Stimulated activated CD4-positive, alpha-beta T cell treated with anti-CD3 and anti-CD28 coated beads, Interleukin-15, amount 100 ng/mL, for 1 hour (primary cell): Measurements from ENCODE around the gene ECSCR.
A peak's percentile ranks its signal among the peaks of the same experiment; 100 is the strongest.
"Not testable (repeated sequence)": the region's sequence is repeated elsewhere in the genome, so short reads cannot be mapped to it uniquely, and the experiment has no call there.

ENCODE experiments used
- DNase-seq, 2 donors: peaks; one replicate each; pipeline ENCODE4 v3.0.0-alpha.2; 2020; ENCODE audit warnings: low read depth in 1 of 2, low spot score in 1 of 2

Gene ECSCR

DNA sequence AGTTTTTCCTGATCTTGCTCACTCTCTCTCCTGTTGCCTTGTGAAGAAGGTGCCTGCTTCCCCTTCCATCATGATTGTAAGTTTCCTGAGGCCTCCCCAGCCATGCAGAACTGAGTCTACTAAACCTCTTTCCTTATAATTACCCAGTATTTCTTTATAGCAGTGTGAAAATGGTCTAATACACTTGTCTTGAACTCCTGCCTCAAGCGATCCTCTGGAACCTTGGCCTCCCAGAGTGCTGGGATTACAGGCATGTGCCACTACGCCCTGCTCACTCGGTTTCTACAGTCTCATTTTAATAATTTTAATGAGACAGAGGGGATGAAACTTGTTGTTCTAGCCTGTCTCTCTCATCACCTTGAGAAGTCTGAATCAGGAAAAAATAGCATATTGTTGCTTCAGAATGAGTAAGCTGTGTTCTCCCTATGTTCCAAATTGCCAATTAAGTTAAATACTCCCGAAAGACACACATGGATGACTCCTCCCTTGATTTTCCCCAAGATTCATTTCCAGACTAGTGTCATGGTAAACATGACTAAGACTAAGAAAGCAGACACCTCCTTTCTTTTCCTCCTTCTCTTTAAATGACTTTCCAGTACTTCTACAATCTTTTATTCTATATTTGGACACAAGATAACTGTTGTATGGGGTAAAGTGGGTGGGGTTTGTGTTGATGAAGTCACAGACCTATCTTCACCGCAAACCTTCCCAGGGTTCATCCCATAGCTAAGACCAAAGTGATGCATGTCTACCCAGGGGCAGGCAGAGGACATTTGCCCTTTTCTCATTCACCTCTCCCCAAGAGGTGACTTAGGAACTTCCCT, 15.4 kb downstream of the ECSCR start:
- DNase-seq = no peak

DNA sequence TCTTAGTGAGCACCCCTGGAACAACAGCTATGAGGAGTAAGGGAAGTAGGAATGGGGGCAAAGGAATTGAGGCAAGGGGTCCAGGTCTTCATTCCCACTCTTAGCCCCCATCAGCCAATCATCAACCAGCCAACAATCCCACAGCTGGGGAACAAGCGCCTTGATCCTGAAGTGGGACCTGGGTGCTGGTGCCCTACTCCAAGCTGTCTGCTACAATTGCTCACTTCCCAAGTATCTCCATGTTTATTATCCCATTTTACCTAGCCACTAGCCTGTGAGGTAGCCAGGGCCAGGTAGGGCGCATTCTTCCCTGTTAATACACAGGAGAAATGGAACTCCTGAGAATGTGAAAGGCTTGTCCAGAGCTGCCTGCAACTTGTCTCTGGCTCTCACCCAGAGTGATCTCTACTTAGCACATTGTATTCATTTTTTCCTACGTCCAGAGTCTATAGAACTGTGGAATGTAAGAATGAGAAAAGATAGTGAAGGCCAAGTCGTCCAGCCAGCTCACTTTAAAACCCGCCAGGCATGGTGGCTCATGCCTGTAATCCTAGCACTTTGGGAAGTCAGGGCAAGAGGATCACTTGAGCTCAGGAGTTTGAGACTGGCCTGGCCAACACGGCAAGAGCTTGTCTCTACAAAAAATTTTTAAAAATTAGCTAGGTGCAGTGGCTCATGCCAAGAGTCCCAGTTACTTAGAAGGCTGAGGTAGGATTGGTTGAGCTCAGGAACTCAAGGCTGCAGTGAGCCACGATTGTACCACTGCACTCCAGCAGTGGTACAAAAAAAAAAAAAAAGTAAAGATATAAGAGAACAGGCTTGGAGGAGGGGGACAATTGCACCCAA, 17.0 kb downstream of the ECSCR start:
- no peak for DNase-seq

DNA sequence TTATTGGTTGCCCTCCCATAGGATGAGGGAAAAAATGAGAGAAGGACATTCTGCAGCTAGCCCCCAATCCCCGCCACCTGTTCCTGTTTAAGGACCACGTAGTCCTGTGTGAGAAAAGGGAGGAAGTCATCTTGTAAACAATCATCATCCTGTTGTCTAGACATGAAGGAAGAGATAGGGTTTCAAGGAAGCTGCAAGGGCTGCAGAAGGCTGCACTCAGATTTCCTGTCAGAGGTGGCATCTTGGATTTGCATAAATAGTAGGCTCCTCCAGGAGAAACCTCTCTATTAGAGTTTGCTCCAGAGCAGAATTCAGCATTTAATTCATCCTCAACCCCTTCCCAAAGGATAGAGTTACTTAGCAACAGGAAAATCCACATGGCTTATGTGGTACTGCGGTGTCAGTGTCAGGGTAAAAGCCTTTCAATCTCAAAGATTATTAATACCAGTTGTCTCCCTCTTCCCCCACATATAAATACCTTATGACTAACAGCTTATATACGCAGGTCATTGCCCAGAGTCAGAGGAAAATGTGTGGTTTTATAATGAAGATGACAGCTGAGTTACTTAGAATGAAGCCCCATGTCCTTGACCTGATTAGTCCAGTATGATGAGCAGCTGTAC, 18.6 kb downstream of the ECSCR start:
- DNase-seq = no peak

DNA sequence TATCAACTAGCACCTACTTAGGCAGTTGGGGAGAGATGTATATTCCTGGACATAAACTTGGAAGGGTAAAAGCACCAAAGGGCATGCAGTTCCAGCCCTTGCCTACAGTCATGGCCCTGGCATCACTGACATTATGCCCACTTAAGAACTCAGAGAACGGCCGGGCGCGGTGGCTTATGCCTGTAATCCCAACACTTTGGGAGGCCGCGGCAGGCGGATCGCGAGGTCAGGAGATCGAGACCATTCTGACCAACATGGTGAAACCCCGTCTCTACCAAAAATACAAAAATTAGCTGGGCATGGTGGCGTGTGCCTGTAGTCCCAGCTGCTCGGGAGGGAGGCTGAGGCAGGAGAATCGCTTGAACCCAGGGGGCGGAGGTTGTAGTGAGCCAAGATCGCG, 22.1 kb downstream of the ECSCR start:
- DNase-seq = not testable (repeated sequence)

GRCh38 chr5:139439013-139439903, 23.3 kb downstream of the ECSCR start, which contains the start of gene DNAJC18:
Gene DNAJC18, minus strand, starts transcription at chr5:139439525. Its CDS starts 80 bp downstream, at chr5:139439445.
- peak; percentile 74 to 88 for DNase-seq

DNA sequence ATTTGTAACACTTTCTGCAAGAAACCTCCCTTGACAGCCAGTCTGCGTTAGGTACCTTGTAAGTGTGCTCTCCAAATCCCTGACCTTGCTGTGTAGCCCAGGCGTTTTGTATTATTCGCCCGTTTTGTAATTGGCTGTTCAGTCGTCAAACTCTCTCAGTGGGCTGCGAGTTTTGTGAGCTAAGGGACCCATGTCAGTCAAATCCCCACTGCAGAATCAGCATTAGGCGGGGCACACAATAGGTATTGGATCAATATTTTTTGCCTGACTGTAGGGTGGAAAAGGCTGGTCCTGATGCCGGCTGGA, 23.9 kb downstream of the ECSCR start:
- no peak for DNase-seq

GRCh38 chr5:139435676-139436075, 26.9 kb downstream of the ECSCR start:
- no peak for DNase-seq

- DNase-seq = no peak
Observed at GRCh38 chr5:139431706-139432105, 30.8 kb downstream of the ECSCR start.

DNA sequence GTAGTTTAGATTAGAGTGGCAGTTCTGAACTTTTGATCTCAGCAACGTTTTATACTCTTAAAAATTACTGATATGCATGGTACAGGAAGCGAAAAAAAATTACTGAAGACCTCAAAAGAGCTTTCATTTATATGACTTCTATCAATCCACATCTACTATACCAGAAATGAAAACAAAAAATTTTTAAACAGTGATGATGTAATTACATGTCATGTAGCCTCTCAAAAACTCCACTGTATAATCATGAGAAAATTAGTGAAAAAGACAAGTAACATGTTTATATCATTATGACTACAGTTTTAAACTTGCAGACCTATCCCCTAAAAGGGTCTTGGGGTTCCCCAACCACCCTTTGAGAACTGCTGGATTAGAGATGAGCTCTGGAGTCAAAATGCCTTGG, 32.5 kb downstream of the ECSCR start:
- no peak for DNase-seq

DNA sequence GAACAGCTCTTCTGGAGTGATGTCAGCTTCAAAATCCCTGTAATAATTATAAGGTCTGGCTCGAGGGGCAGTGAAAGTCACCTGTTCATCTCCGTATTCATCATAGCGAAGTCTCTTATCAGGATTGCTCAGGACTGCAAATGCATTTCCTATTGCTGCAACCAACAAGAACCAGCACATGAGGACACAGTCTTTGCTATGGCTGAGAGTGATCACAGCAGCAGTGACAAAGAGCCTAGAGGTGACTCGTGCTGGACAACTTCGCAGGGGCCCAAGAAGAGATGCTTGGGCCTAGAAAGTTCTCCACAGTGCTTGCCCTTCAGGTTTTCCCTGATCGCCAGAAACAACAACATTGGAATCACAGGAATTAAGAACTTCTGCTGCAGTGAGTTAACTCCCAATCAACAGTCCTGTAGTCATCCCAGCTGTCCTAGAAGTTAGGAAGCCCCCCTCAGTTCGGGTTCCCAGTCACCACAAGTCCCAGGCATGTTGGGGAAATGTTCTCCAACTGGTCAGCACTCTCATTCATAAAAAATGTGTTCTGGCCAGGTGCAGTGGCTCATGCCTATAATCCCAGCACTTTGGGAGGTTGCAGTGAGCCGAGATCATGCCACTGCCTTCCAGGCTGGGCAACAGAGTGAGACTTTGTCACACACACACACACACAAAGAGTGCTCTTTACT, 36.2 kb downstream of the ECSCR start:
- DNase-seq = no peak

DNA sequence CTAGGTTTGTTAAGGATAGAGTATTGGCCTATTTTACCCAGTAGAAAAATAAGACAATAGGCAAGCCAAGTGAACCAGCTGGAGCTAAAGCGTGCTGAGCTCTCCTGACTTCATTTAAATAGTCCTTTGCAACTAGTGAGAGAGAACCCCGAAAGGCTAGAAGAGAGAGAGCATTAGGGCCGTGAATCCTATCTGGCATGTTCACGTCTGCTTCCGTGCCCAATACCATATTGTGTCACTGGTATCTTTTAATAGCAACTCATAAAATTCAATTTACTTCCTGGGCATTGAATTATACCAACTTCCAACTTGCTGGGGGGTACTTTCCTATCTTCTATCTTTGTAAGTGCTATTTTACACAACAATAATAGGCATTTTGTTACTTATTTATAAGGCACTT, 37.0 kb downstream of the ECSCR start:
- DNase-seq = no peak

GRCh38 chr5:139422307-139422893, 40.1 kb downstream of the ECSCR start:
- DNase-seq = no peak

- no peak for DNase-seq
Observed at GRCh38 chr5:139419226-139420192, 43.0 kb downstream of the ECSCR start.

DNA sequence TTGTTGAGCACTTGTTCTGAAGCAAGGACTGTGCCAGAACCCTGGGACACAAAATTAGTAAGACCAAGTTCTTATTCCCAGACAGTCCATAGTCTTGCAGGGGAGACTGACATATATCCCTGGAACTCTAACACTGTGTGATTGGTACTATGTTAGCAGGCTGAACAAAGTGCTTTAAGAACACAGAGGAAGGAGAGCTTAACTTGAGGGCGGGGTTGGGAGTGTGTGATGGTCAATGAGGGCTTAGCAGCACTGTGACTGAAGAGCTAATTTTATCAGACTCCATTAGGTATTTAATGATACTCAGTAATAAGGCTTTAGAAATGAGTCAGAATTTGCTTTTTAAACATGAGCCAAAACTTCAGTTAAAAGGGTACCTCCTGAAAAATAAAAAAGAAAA, 43.8 kb downstream of the ECSCR start:
- no peak for DNase-seq

DNA sequence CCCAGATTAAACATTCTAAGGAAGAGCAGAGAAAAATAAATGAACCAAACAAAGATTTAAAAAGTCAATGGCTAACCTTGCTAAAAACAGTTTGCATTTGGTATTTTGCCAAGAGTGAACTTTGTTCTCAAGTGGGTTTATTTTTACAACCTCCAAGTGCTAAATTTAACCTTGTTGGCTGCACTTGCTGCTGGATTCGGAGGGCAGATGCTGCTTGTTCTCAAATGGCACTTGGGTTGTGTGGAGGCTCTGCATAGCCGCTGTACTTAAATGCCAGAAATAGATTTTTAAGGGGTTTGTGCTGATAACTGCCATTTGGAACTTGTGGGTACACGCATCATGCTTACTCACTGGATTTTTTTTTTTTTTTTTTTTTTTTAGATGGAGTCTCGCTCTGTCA, 45.3 kb downstream of the ECSCR start:
- no peak for DNase-seq

DNA sequence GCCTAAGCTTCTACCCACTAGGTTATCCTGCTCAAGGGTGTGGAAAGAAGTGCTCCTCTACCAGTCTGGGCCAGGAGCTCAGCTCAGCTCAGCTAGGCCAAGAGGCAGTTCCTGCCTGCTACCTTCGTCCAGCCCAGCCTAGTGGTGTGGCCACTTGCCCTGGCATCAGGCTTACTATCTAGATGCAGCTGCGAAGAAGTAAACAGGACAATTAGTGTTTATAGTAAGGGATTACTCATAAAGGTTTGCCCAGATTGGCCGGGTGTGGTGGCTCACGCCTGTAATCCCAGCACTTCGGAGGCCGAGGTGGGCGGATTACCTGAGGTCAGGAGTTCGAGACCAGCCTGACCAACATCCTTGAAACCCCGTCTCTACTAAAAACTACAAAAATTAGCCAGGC, 45.9 kb downstream of the ECSCR start:
- no peak for DNase-seq

DNA sequence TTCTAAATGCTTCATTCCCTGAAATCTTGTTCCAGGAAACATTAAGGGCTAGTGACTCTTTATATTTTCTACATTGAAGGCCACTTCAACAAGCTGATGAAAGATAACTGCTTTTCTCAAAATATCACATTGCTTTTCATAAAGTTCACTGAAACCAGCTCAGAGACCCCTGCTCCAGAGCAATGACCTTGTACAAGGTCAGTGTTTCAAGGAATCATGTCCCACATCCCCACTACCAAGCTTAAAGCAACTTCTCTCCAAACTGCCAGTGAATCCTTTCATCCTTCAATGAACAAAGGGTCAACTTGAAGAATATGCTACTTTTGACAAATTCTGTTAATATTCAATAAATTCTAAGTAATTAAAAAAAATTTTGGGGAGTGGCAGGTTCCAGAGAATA, 46.7 kb downstream of the ECSCR start:
- no peak for DNase-seq

GRCh38 chr5:139415221-139415861, 47.2 kb downstream of the ECSCR start:
- DNase-seq = no peak
